ENCODE results near the gene MCM7. TPM values are rescaled to one million over a fixed set of nuclear protein-coding genes. Genes with fewer than 3 reads are reported as not detected.

The MCM7 gene
- total and polyA plus RNA-seq, 2 donors from 2014 or later = 21.0 to 47.2 TPM

GRCh38 chr7:100127866-100128636, 26.9 kb upstream of the MCM7 start:
- Histone ChIP-seq H3K36me3 (ENCODE audit: control insufficient read depth in 2 of 3, insufficient read depth in 3 of 3, low read length in 3 of 3) (no peaks in the 10 kb centered on the region), H3K4me1 (ENCODE audit: control insufficient read depth in 2 of 3, insufficient read depth in 2 of 3, low read depth in 1 of 3, low read length in 3 of 3) (peaks cover 0 to 14% (median 8%) of the 10 kb centered on the region in 3 donors), H3K27ac (ENCODE audit: low read depth in 2 of 2, low read length in 2 of 2) (no peak overlapping the region), H3K9ac (ENCODE audit: low read length in 3 of 3) (peak overlapping the region in 2 of 3 donors; percentile 80 to 96), H3K9me3 (ENCODE audit: control insufficient read depth in 2 of 3, insufficient read depth in 1 of 3, low read length in 3 of 3) (no peaks in the 10 kb centered on the region), H3K4me3 (ENCODE audit: low read length in 3 of 3) (peak overlapping the region; percentile 84 to 96 (median 91)), H3K27me3 (ENCODE audit: control insufficient read depth, insufficient read depth, low read length) (no peaks in the 10 kb centered on the region)
- DNase-seq (peak; percentile 37 to 80 (median 63)), FAIRE-seq (no peak)
- TF ChIP-seq CTCF (IDR thresholded peaks at IDR 0.05; ENCODE audit: borderline replicate concordance, extremely low read depth, insufficient read depth) = no peak
- intact Hi-C loops (cut with DNase I) = no loop called here

GRCh38 chr7:100126931-100127865, 26.0 kb upstream of the MCM7 start, which contains the start of gene MBLAC1:
MBLAC1 (plus strand) TSS chr7:100126967; CDS start chr7:100127396, 429 bp downstream.
- FAIRE-seq = no peak
- Histone ChIP-seq H3K4me3 (ENCODE audit: low read length in 3 of 3) (peak within 1 kb of the TSS; percentile 84 to 96 (median 91)), H3K27me3 (ENCODE audit: control insufficient read depth, insufficient read depth, low read length) (no peaks in the 10 kb centered on the region), H3K36me3 (ENCODE audit: control insufficient read depth in 2 of 3, insufficient read depth in 3 of 3, low read length in 3 of 3) (no peaks in the 10 kb centered on the region), H3K9ac (ENCODE audit: low read length in 3 of 3) (peak within 1 kb of the TSS; percentile 80 to 96 (median 88)), H3K9me3 (ENCODE audit: control insufficient read depth in 2 of 3, insufficient read depth in 1 of 3, low read length in 3 of 3) (no peaks in the 10 kb centered on the region), H3K4me1 (ENCODE audit: control insufficient read depth in 2 of 3, insufficient read depth in 2 of 3, low read depth in 1 of 3, low read length in 3 of 3) (peaks cover 0 to 14% (median 8%) of the 10 kb centered on the region in 3 donors), H3K27ac (ENCODE audit: low read depth in 2 of 2, low read length in 2 of 2) (peak within 1 kb of the TSS; percentile 99 to 100)
- DNase-seq = peak; percentile 93 to 97 (median 96)
- TF ChIP-seq CTCF (IDR thresholded peaks at IDR 0.05; ENCODE audit: borderline replicate concordance, extremely low read depth, insufficient read depth) = no peak
- intact Hi-C loops (cut with DNase I) = no loop called here

- H3K9ac ChIP-seq (ENCODE audit: low read length in 3 of 3) = peak overlapping the region; percentile 80 to 96 (median 88)
- H3K4me3 ChIP-seq (ENCODE audit: low read length in 3 of 3) = peak overlapping the region; percentile 84 to 96 (median 91)
- H3K4me1 ChIP-seq (ENCODE audit: control insufficient read depth in 2 of 3, insufficient read depth in 2 of 3, low read depth in 1 of 3, low read length in 3 of 3) = peaks cover 0 to 14% (median 8%) of the 10 kb centered on the region in 3 donors
- H3K36me3 ChIP-seq (ENCODE audit: control insufficient read depth in 2 of 3, insufficient read depth in 3 of 3, low read length in 3 of 3) = no peaks in the 10 kb centered on the region
- DNase-seq (no peak), FAIRE-seq (no peak)
- H3K27ac ChIP-seq (ENCODE audit: low read depth in 2 of 2, low read length in 2 of 2) = peak overlapping the region; percentile 99 to 100
- H3K27me3 ChIP-seq (ENCODE audit: control insufficient read depth, insufficient read depth, low read length) = no peaks in the 10 kb centered on the region
- TF ChIP-seq CTCF (IDR thresholded peaks at IDR 0.05; ENCODE audit: borderline replicate concordance, extremely low read depth, insufficient read depth) = no peak
- intact Hi-C loops (cut with DNase I) = no loop called here
- H3K9me3 ChIP-seq (ENCODE audit: control insufficient read depth in 2 of 3, insufficient read depth in 1 of 3, low read length in 3 of 3) = no peaks in the 10 kb centered on the region
These were observed 25.2 kb upstream of the MCM7 start for GRCh38 chr7:100126239-100126930.

Measured in kidney (tissue), 14 donors.